ENCODE measurements around the gene METTL8.
"Not testable (repeated sequence)": the region's sequence is repeated elsewhere in the genome, so short reads cannot be mapped to it uniquely, and the experiment has no call there.

The METTL8 gene

GRCh38 chr2:171362396-171362795, 71.4 kb downstream of the METTL8 start:
- in situ Hi-C loops (cut with MboI; ENCODE audit: low sequenced_read_pairs, unreplicated experiment) = no loop called here
- DNase-seq (ENCODE audit: low spot score) = no peak

GRCh38 chr2:171360905-171361304, 72.9 kb downstream of the METTL8 start:
- no peak for TF ChIP-seq CTCF (IDR thresholded peaks at IDR 0.05; ENCODE audit: borderline replicate concordance, control extremely low read depth, extremely low read depth, insufficient read depth, missing control alignments)
- no peak for DNase-seq (ENCODE audit: low spot score)
- in situ Hi-C loops (cut with MboI; ENCODE audit: low sequenced_read_pairs, unreplicated experiment) = no loop called here

More at GRCh38 chr2:171362396-171362795, 71.4 kb downstream of the METTL8 start:
- no peak for TF ChIP-seq CTCF (IDR thresholded peaks at IDR 0.05; ENCODE audit: borderline replicate concordance, control extremely low read depth, extremely low read depth, insufficient read depth, missing control alignments)

GRCh38 chr2:171353746-171354145, 80.0 kb downstream of the METTL8 start:
- DNase-seq (ENCODE audit: low spot score) = not testable (repeated sequence)

GRCh38 chr2:171348056-171348455, 85.7 kb downstream of the METTL8 start:
- no peak for TF ChIP-seq CTCF (IDR thresholded peaks at IDR 0.05; ENCODE audit: borderline replicate concordance, control extremely low read depth, extremely low read depth, insufficient read depth, missing control alignments)
- in situ Hi-C loops (cut with MboI; ENCODE audit: low sequenced_read_pairs, unreplicated experiment) = no loop called here
- no peak for DNase-seq (ENCODE audit: low spot score)

More at GRCh38 chr2:171353746-171354145, 80.0 kb downstream of the METTL8 start:
- in situ Hi-C loops (cut with MboI; ENCODE audit: low sequenced_read_pairs, unreplicated experiment) = not testable (repeated sequence)

- in situ Hi-C loops (cut with MboI; ENCODE audit: low sequenced_read_pairs, unreplicated experiment) = no loop called here
- no peak for DNase-seq (ENCODE audit: low spot score)
- TF ChIP-seq CTCF (IDR thresholded peaks at IDR 0.05; ENCODE audit: borderline replicate concordance, control extremely low read depth, extremely low read depth, insufficient read depth, missing control alignments) = no peak
Observed at GRCh38 chr2:171347591-171348032, 86.2 kb downstream of the METTL8 start.

GRCh38 chr2:171346723-171347557, 86.8 kb downstream of the METTL8 start:
- in situ Hi-C loops (cut with MboI; ENCODE audit: low sequenced_read_pairs, unreplicated experiment) = no loop called here
- peak; percentile 32 for DNase-seq (ENCODE audit: low spot score)

More at GRCh38 chr2:171346723-171347557, 86.8 kb downstream of the METTL8 start:
- peak; percentile 48 for TF ChIP-seq CTCF (IDR thresholded peaks at IDR 0.05; ENCODE audit: borderline replicate concordance, control extremely low read depth, extremely low read depth, insufficient read depth, missing control alignments)
